Activated CD4-positive, alpha-beta T cell treated with anti-CD3 and anti-CD28 coated beads, Interleukin-2, amount 10 ng/mL, durations not matched to agents 24 days and 14 days (primary cell): ENCODE data around the gene GPR162. TPM values are rescaled to one million over a fixed set of nuclear protein-coding genes. Genes with fewer than 3 reads are reported as not detected.
A peak's percentile ranks its signal among the peaks of the same experiment; 100 is the strongest.

Experiments
- DNase-seq: peaks from one replicate; pipeline ENCODE4 v3.0.0; 2022
- H3K27ac Mint-ChIP-seq: one replicate; pipeline ENCODE4 v1.8.0; 2022; ENCODE audit warnings: mild to moderate bottlenecking, mixed read lengths
- H3K27me3 Mint-ChIP-seq: one replicate; pipeline ENCODE4 v1.8.0; 2022; ENCODE audit warnings: mixed read lengths
- H3K36me3 Mint-ChIP-seq: one replicate; pipeline ENCODE4 v1.8.0; 2022; ENCODE audit warnings: low read depth, mild to moderate bottlenecking, mixed read lengths
- H3K4me1 Mint-ChIP-seq: one replicate; pipeline ENCODE4 v1.8.0; 2021; ENCODE audit warnings: mixed read lengths
- H3K4me3 Mint-ChIP-seq: one replicate; pipeline ENCODE4 v1.8.0; 2022; ENCODE audit warnings: mild to moderate bottlenecking, moderate library complexity, mixed read lengths
- H3K9me3 Mint-ChIP-seq: one replicate; pipeline ENCODE4 v1.8.0; 2021; ENCODE audit warnings: mixed read lengths
- intact Hi-C: fragments of 100-400 bp; cut with micrococcal nuclease; formaldehyde crosslinking; loops from one replicate; pipeline ENCODE4 v1.15.1; 2023
- total RNA-seq: library from RNA; stranded (reverse); gene quantifications from 2 replicates; pipeline ENCODE4 v1.2.3, GENCODE V29; 2022

GPR162 gene
- total RNA-seq, 1 donor from 2014 or later: 0.21 TPM

- DNase-seq: no peak
- intact Hi-C loops: no loop called here
- Mint-ChIP-seq H3K4me3 (no peak within 1 kb of the TSS), H3K27me3 (no peaks in the 10 kb centered on the region), H3K36me3 (peaks cover 7% of the 10 kb centered on the region), H3K27ac (no peak within 1 kb of the TSS), H3K9me3 (no peaks in the 10 kb centered on the region), H3K4me1 (peaks cover 2% of the 10 kb centered on the region)
Measured at GRCh38 chr12:6840761-6841515, 19.3 kb downstream of the GPR162 start, which contains the start of gene GNB3. Gene GNB3, plus strand, starts transcription at chr12:6840925. Its CDS starts 363 bp downstream, at chr12:6841288.

DNA sequence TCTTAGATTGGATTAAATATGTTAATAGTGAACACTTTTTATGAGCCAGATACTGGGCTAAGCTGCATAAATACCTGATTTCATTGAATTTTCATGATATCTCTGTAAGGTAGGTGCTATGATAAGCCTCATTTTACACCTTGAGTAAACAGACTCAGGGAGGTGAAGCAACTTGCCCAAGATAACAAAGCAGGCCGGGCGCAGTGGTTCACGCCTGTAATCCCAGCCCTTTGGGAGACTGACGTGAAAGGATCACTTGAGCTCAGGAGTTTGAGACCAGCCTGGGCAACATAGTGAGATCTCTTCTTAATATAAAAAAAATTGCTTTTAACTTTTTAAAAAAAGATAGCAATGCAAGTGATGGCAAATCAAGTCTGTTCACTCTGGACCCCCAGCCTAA lies 20.5 kb downstream of the GPR162 start:
- no peak for DNase-seq
- Mint-ChIP-seq H3K4me3 (no peak overlapping the region), H3K9me3 (no peaks in the 10 kb centered on the region), H3K36me3 (peaks cover 12% of the 10 kb centered on the region), H3K27me3 (no peaks in the 10 kb centered on the region), H3K4me1 (peaks cover 5% of the 10 kb centered on the region), H3K27ac (no peak overlapping the region)
- intact Hi-C loops: no loop called here

DNA sequence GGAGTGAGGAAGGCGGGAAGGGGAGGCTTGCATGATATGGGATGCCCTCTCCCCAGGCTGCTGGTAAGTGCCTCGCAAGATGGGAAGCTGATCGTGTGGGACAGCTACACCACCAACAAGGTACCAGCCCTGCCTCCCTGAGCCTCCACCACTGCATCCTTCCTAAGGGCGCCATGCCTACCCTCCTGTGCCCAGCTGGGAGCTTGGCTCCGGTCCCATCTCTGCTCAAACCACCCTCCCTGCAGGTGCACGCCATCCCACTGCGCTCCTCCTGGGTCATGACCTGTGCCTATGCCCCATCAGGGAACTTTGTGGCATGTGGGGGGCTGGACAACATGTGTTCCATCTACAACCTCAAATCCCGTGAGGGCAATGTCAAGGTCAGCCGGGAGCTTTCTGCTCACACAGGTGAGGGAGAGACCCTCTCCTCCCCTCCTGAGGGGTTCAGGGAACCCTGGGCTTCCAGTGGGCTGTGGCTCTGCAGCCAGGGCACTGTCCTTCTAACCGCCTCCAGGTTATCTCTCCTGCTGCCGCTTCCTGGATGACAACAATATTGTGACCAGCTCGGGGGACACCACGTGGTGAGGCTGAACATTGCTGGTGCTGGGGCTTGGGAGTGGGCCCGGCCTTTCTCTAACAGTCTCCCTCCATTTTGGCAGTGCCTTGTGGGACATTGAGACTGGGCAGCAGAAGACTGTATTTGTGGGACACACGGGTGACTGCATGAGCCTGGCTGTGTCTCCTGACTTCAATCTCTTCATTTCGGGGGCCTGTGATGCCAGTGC lies 21.7 kb downstream of the GPR162 start:
- no peak overlapping the region for H3K4me3 Mint-ChIP-seq
- H3K27ac Mint-ChIP-seq: no peak overlapping the region
- H3K9me3 Mint-ChIP-seq: no peaks in the 10 kb centered on the region
- intact Hi-C loops: no loop called here
- no peak for DNase-seq
- H3K27me3 Mint-ChIP-seq: no peaks in the 10 kb centered on the region
- peaks cover 9% of the 10 kb centered on the region for H3K4me1 Mint-ChIP-seq
- peaks cover 18% of the 10 kb centered on the region for H3K36me3 Mint-ChIP-seq

GRCh38 chr12:6845395-6845794 lies 23.8 kb downstream of the GPR162 start:
- intact Hi-C loops: no loop called here
- Mint-ChIP-seq H3K27ac (no peak overlapping the region), H3K4me3 (no peak overlapping the region), H3K4me1 (peaks cover 26% of the 10 kb centered on the region), H3K36me3 (peaks cover 27% of the 10 kb centered on the region), H3K9me3 (no peaks in the 10 kb centered on the region), H3K27me3 (no peaks in the 10 kb centered on the region)
- DNase-seq: no peak

DNA sequence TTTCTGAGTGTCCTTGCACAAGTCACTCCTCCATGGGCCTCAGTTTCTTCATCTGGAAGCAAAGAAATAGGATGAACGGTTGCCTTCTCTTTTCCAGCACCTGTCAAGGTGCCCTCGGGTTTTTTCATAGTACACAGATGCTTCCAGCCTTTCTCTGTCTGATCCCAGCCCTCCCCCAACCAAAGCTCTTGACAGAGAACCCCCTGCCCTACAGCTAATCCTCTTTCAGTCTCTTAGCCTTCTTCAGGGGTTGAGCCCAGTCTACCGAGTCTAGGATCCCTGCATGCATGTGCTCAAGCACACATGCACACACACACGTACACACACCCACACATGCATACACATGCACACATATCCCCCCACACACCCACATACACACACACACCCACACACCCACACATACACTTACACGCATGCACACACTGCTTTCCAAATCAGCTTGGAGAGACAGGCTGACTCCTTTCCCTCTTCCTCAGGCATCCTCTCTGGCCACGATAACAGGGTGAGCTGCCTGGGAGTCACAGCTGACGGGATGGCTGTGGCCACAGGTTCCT lies 24.8 kb downstream of the GPR162 start:
- peaks cover 29% of the 10 kb centered on the region for H3K36me3 Mint-ChIP-seq
- H3K4me1 Mint-ChIP-seq: peaks cover 30% of the 10 kb centered on the region
- intact Hi-C loops: no loop called here
- H3K27ac Mint-ChIP-seq: no peak overlapping the region
- H3K4me3 Mint-ChIP-seq: no peak overlapping the region
- DNase-seq: no peak
- no peaks in the 10 kb centered on the region for H3K27me3 Mint-ChIP-seq
- no peaks in the 10 kb centered on the region for H3K9me3 Mint-ChIP-seq

DNA sequence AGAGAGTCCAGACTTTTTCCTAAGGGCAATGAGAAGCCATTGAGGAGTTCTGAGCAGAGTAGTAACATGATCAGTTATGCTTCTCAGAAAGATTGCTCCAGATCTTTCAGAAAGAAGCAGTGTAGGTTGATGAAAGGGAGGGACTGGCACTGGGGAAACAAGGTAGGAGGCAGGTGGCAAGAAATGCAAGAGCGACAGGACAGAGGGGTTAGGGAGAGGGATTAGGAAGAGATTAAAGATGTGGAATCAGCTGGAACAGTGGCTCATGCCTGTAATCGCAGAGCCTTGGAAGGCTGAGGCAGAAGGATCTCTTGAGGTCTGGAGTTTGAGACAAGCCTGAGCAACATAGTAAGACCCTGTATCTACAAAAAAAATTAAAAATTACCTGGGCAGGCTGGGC lies 26.1 kb downstream of the GPR162 start:
- peaks cover 29% of the 10 kb centered on the region for H3K36me3 Mint-ChIP-seq
- H3K27me3 Mint-ChIP-seq: no peaks in the 10 kb centered on the region
- DNase-seq: no peak
- intact Hi-C loops: no loop called here
- H3K27ac Mint-ChIP-seq: no peak overlapping the region
- H3K4me3 Mint-ChIP-seq: no peak overlapping the region
- H3K9me3 Mint-ChIP-seq: no peaks in the 10 kb centered on the region
- H3K4me1 Mint-ChIP-seq: peaks cover 30% of the 10 kb centered on the region

GRCh38 chr12:6849427-6849826 lies 27.8 kb downstream of the GPR162 start:
- Mint-ChIP-seq H3K27me3 (no peaks in the 10 kb centered on the region), H3K4me3 (peak overlapping the region; percentile 89), H3K4me1 (peaks cover 43% of the 10 kb centered on the region), H3K9me3 (no peaks in the 10 kb centered on the region), H3K27ac (no peak overlapping the region), H3K36me3 (peaks cover 36% of the 10 kb centered on the region)
- intact Hi-C loops: no loop called here
- DNase-seq: no peak

DNA sequence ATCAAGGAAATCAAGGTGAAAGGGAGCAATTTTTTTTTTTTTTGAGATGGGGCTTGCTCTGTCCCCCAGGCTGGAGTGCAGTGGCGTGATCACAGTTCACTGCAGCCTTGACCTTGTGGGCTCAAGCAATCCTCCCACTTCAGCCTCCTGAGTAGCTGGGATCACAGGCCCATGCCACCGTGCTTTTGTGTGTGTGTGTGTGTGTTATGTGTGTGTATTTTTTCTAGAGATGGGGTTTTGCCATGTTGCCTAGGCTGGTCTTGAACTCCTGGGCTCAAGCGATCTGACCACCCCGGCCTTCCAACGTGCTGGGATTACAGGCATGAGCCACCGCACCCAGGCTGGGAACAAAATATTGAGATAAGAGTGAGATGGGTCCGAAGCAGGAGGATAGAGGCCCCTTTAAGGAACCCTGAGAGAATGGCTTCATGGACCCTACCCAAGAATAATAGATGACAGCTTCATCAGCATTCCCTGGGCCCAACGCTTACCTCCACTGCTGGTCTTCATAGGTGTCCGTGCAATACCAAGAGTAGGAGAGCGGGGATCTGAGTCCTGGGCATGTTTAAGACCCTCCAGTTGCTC lies 28.4 kb downstream of the GPR162 start:
- Mint-ChIP-seq H3K4me1 (peaks cover 41% of the 10 kb centered on the region), H3K27me3 (no peaks in the 10 kb centered on the region)
- no peak for DNase-seq

DNA sequence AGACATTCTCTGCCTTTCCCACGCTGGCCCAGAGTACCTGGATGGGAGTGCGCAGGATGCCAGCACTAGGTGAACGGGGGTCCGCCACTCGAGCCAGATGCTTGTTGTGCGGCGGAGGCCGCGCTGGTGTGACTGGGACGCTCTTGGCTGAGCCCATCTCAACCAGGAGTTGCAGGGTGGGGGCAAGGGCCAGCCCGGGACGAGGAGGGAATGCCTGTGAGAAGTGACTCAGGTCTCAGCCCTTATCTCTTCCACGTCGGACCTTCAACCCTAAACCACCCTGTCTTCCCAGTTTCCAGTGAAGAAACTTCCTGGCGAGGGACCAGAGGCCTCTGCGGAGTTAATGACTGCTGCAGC lies 29.2 kb downstream of the GPR162 start:
- no peaks in the 10 kb centered on the region for H3K27me3 Mint-ChIP-seq
- H3K4me3 Mint-ChIP-seq: peak overlapping the region; percentile 89
- H3K9me3 Mint-ChIP-seq: no peaks in the 10 kb centered on the region
- peaks cover 34% of the 10 kb centered on the region for H3K36me3 Mint-ChIP-seq
- DNase-seq: no peak
- H3K27ac Mint-ChIP-seq: peak overlapping the region; percentile 62
- intact Hi-C loops: loop anchor here (1.0 to 5.0 kb wide), 6 partner anchors 97 to 358 kb away; partner anchors contain the start of genes COPS7A, EMG1, MLF2 and MRPL51
- peaks cover 41% of the 10 kb centered on the region for H3K4me1 Mint-ChIP-seq

More for the DNA sequence above, 28.4 kb downstream of the GPR162 start:
- Mint-ChIP-seq H3K4me3 (peak overlapping the region; percentile 89), H3K36me3 (peaks cover 31% of the 10 kb centered on the region), H3K27ac (peak overlapping the region; percentile 62), H3K9me3 (no peaks in the 10 kb centered on the region)
- intact Hi-C loops: loop anchor here (5.0 kb wide), 2 partner anchors 283 to 358 kb away; partner anchors contain the start of genes MRPL51, NCAPD2 and NOP2

DNA sequence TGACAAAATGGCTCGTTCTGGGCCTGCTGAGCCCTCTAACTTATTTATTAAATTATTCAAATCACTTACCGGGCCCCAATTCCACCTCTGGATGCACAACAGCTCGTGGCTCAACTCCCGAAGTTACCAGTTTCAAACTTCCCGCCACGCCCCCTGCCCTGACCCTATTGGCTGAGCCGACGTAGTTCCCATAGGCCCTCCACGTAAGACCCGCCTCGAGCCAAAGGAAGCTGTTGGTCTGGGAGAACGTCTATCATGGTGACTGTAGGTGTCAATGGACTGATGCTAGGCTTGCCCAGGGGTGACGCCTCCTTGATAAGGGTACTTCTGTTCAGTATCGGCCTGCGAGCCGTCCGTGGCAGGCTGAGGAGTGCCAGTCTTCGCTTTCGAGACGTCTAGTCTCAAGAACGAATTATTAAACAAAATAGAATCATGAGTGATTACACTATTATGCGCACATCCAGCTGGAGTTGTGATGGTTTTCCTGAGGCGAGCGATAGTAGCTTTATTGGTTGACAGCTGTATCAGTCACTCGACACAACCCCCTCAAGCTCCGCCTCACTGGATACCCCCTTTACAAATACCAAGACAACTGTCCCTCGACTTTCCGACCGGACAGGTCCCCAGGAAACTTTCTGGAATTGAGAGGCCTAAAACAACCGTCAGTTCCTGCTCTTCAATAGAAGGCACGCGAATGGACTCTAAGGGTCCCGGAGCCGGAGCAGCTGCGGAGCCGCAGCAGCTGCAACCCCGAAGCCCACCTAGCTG lies 29.7 kb downstream of the GPR162 start, which contains the start of gene CDCA3:
Gene CDCA3 (minus strand): TSS at position 134 of the 768 bp plus-strand sequence. CDS start 334 bp downstream, outside the sequence.
- intact Hi-C loops: loop anchor here (1.0 to 5.0 kb wide), 6 partner anchors 98 to 359 kb away; partner anchors contain the start of genes COPS7A, EMG1, MLF2 and MRPL51
- DNase-seq: peak; percentile 97
- H3K9me3 Mint-ChIP-seq: no peaks in the 10 kb centered on the region
- no peaks in the 10 kb centered on the region for H3K27me3 Mint-ChIP-seq
- peak within 1 kb of the TSS; percentile 97 for H3K27ac Mint-ChIP-seq
- peaks cover 36% of the 10 kb centered on the region for H3K36me3 Mint-ChIP-seq
- H3K4me3 Mint-ChIP-seq: peak within 1 kb of the TSS; percentile 89
- peaks cover 41% of the 10 kb centered on the region for H3K4me1 Mint-ChIP-seq

GRCh38 chr12:6851921-6852650 lies 30.5 kb downstream of the GPR162 start, which contains the start of gene USP5:
Gene USP5, plus strand, starts transcription at chr12:6852150. Its CDS starts 30 bp downstream, at chr12:6852180.
- H3K4me3 Mint-ChIP-seq: peak within 1 kb of the TSS; percentile 89
- peak; percentile 99 for DNase-seq
- intact Hi-C loops: loop anchor here (1.0 to 5.0 kb wide), 11 partner anchors 15 to 360 kb away; partner anchors contain the start of genes CHD4, COPS7A, EMG1 and ING4
- H3K36me3 Mint-ChIP-seq: peaks cover 38% of the 10 kb centered on the region
- peak within 1 kb of the TSS; percentile 97 for H3K27ac Mint-ChIP-seq
- H3K9me3 Mint-ChIP-seq: no peaks in the 10 kb centered on the region
- H3K27me3 Mint-ChIP-seq: no peaks in the 10 kb centered on the region
- peaks cover 38% of the 10 kb centered on the region for H3K4me1 Mint-ChIP-seq

DNA sequence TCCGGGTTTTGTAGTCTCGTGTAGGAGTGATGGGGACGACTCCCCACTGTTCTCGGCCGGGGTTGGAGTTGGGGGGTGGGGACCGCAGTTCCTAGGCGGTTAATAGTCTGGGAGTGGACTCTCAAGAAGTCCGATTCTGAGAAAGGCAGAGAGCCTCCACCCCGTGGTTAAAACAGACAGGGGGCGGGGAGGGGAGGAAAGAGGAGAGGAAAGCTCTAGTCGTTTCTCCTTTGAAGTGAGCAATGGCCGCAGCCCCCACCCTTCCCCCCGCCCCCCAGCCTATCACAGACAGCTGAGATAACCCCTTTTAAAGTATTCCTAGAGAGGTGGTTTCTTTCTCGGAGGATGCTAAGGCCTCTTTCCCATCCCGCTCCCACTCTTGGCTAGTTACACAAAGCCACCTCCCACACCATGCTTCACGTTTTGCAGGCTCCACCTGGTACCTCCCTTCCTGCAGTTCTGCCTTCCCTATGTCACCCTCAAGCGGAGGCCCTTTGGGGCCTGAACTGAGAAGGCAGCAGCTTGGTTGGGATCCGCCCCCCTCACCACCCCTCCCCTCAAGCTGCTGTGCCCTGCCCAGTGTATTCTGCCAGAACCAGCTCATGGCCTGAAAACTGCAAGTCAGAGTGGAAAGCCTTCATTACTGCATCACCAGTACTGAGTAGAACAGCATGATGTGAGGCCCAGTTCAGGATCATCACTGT lies 31.2 kb downstream of the GPR162 start:
- DNase-seq: peak; percentile 89
- Mint-ChIP-seq H3K27me3 (no peaks in the 10 kb centered on the region), H3K27ac (peak overlapping the region; percentile 97), H3K36me3 (peaks cover 39% of the 10 kb centered on the region), H3K4me3 (peak overlapping the region; percentile 89), H3K9me3 (no peaks in the 10 kb centered on the region), H3K4me1 (peaks cover 35% of the 10 kb centered on the region)
- intact Hi-C loops: loop anchor here (1.0 to 5.0 kb wide), 7 partner anchors 14 to 361 kb away; partner anchors contain the start of genes CHD4, ING4, MRPL51 and NCAPD2
